Thoracic aorta (tissue), 2 donors: ENCODE results near the gene TRANK1. TPM values are rescaled to one million over a fixed set of nuclear protein-coding genes. Genes with fewer than 3 reads are reported as not detected.

Experiments
- ATAC-seq: fragments of 150-250 bp; one replicate; pipeline ENCODE4 v1.8.0; 2017; ENCODE audit warnings: low read depth; ENCODE audit not compliant: insufficient number of reproducible peaks, low FRiP score
- DNase-seq: peaks from one replicate; pipeline ENCODE4 v3.0.0-alpha.2; 2020; ENCODE audit warnings: low spot score
- H3K27ac ChIP-seq, 2 donors: fragments of 200-600 bp; sonication (generic); 1 replicate in 1 of 2; 2 replicates in 1 of 2; pipeline ENCODE4 v1.5.1; 2016; ENCODE audit warnings: mild to moderate bottlenecking in 2 of 2, moderate library complexity in 2 of 2
- H3K27me3 ChIP-seq: fragments of 200-600 bp; sonication (generic); replicated peaks from 2 replicates; pipeline ENCODE4 v1.6.0; 2016; ENCODE audit warnings: mild to moderate bottlenecking; ENCODE audit not compliant: insufficient read depth
- H3K36me3 ChIP-seq: fragments of 200-600 bp; sonication (generic); one replicate; pipeline ENCODE4 v1.5.1; 2016
- H3K4me1 ChIP-seq, 2 donors: fragments of 200-600 bp; sonication (generic); 1 replicate in 1 of 2; 2 replicates in 1 of 2; pipeline versions ENCODE4 v1.5.1 to v1.6.0; 2016; ENCODE audit warnings: low read depth in 2 of 2, mild to moderate bottlenecking in 1 of 2; ENCODE audit not compliant: control insufficient read depth in 1 of 2
- H3K4me3 ChIP-seq: fragments of 200-600 bp; sonication (generic); 2 replicates; pipeline ENCODE4 v1.5.1; 2016; ENCODE audit warnings: mild to moderate bottlenecking
- H3K9me3 ChIP-seq: fragments of 200-600 bp; sonication (generic); 2 replicates; pipeline ENCODE4 v1.5.1; 2016
- total RNA-seq, 2 donors: library from RNA; depleted of rRNA; stranded (reverse); fragments of >200 nt; gene quantifications; one replicate each; pipeline versions ENCODE4 v1.1.0 to v1.2.3, GENCODE V29; 2016
- TF ChIP-seq, protein P1 (sequence below): fragments of 200-600 bp; sonication (generic); IDR thresholded peaks from one replicate; pipeline ENCODE4 v1.5.1; 2019; ENCODE audit warnings: antibody characterized with exemption

TRANK1 gene
- total RNA-seq, 2 donors from 2014 or later: 21.3 to 31.6 TPM

DNA sequence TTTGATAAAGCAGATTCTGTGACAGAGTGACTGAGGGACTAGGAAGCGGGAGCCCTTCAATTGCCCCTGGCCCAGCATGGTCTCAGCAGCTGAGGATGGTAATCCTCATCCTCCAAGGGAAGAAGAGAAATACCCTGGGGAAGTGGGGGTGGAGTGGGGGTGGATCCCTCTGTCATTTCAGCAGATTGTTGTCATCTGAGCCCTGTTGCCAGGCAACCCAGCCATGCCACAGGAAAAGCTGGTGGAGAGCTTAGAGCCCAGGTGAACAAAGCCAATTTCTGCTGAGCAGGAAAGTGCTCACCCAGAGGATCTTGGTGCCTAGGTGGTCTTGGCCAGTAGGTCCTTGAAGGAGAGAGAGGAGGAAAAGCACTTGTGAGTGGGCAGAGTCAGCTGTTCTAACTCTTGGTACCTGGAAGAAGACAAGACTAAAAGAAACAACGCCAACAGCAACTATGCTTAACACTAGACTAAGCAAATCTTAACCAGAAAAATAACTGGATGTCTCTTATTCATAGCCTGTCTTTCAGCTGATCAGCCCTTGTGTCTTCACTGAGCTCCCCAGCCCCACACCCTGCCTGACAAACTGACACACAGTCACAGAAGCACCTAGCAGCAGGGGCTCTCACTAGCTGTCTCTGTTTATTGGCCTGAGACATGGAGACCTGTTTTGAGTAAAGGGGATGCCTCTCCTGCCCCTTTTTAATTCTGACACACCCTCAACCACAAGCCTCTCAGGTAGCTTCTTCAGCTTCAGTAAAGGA is 140.4 kb downstream of the TRANK1 start:
- ATAC-seq: no peak
- Histone ChIP-seq H3K4me3 (no peak overlapping the region), H3K4me1 (no peaks in the 10 kb centered on the region), H3K27me3 (no peaks in the 10 kb centered on the region), H3K9me3 (peaks cover 14% of the 10 kb centered on the region), H3K36me3 (no peaks in the 10 kb centered on the region), H3K27ac (no peak overlapping the region)
- TF ChIP-seq, protein P1, sequence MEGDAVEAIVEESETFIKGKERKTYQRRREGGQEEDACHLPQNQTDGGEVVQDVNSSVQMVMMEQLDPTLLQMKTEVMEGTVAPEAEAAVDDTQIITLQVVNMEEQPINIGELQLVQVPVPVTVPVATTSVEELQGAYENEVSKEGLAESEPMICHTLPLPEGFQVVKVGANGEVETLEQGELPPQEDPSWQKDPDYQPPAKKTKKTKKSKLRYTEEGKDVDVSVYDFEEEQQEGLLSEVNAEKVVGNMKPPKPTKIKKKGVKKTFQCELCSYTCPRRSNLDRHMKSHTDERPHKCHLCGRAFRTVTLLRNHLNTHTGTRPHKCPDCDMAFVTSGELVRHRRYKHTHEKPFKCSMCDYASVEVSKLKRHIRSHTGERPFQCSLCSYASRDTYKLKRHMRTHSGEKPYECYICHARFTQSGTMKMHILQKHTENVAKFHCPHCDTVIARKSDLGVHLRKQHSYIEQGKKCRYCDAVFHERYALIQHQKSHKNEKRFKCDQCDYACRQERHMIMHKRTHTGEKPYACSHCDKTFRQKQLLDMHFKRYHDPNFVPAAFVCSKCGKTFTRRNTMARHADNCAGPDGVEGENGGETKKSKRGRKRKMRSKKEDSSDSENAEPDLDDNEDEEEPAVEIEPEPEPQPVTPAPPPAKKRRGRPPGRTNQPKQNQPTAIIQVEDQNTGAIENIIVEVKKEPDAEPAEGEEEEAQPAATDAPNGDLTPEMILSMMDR: no peak
- no peak for DNase-seq

DNA sequence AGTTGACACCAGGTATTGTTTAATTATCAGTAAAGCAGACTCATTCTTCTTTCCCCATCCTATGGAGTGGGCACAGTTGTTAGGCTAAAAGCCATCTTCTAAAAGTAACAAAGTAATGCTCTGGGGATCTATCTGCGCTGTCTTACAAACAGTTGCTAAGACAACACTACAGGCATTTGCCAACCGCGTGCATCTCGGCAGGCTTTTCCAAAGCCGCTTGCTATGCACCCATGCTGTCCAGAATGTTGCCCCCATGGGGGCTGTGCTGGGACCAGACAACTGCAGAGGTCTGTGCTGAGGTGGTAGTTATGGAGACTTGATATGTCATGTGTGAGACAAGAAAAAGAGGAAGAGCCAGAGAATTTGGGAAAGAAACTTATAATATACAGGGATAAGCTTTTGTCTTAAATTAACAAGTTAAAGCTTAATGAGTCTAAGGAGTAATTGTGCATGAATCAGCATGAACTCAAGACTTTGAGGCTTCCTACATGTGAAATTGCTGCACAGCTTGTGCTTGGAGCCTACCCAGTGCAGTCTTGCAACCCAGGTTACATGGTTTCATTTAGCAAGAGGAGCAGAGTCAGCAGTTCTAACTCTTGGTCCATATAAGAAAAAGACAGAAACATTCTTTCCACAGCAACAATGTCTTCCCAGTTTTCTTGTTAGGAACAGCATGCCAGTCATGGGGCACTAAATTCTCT is 141.6 kb downstream of the TRANK1 start:
- Histone ChIP-seq H3K27me3 (no peaks in the 10 kb centered on the region), H3K4me3 (no peak overlapping the region), H3K27ac (no peak overlapping the region), H3K36me3 (no peaks in the 10 kb centered on the region), H3K4me1 (no peaks in the 10 kb centered on the region), H3K9me3 (peaks cover 14% of the 10 kb centered on the region)
- TF ChIP-seq, protein P1: no peak
- DNase-seq (no peak), ATAC-seq (no peak)

DNA sequence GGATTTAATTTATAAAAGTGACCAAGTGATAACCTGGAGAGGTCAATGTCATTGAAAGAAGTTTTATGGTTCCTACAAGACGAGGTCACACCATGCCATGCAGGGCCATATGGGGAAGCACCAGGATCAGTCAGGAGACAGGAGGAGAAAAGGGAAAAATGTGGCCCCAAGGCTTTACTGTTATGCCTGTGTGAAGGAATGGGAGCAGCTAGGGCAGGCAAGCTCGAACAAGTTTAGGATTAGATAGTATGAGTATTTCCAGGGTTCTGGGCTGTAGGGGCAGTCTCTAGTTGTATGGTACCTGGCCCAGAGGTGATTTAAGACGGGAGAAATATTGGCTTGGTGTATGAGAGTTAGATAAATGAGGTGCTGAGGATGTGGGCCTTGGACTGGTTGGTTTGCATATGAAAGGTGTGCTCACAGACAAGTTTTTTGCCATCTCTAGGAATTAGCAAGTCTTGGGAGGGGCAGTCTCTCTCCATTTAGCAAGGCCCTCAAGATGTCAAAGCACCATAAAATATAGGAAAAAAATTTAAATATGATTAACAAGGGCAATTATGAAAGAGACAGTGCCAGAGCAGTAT is 144.2 kb downstream of the TRANK1 start:
- Histone ChIP-seq H3K9me3 (peaks cover 3% of the 10 kb centered on the region), H3K4me1 (no peaks in the 10 kb centered on the region), H3K36me3 (no peaks in the 10 kb centered on the region), H3K4me3 (no peak overlapping the region), H3K27ac (no peak overlapping the region), H3K27me3 (no peaks in the 10 kb centered on the region)
- DNase-seq (no peak), ATAC-seq (no peak)
- TF ChIP-seq, protein P1: no peak

- TF ChIP-seq, protein P1: no peak
- Histone ChIP-seq H3K4me1 (no peaks in the 10 kb centered on the region), H3K4me3 (no peak overlapping the region), H3K36me3 (no peaks in the 10 kb centered on the region), H3K27me3 (no peaks in the 10 kb centered on the region), H3K9me3 (no peaks in the 10 kb centered on the region), H3K27ac (no peak overlapping the region)
- no peak for ATAC-seq
- DNase-seq: no peak
Measured at GRCh38 chr3:36796881-36797280, 148.0 kb downstream of the TRANK1 start.

GRCh38 chr3:36796161-36796560 is 148.7 kb downstream of the TRANK1 start:
- Histone ChIP-seq H3K4me1 (no peaks in the 10 kb centered on the region), H3K4me3 (no peak overlapping the region), H3K27me3 (no peaks in the 10 kb centered on the region), H3K9me3 (no peaks in the 10 kb centered on the region), H3K36me3 (no peaks in the 10 kb centered on the region), H3K27ac (no peak overlapping the region)
- DNase-seq (no peak), ATAC-seq (no peak)
- TF ChIP-seq, protein P1: no peak
